Measurements from ENCODE around the gene THSD4.
"Not testable (repeated sequence)": the region's sequence is repeated elsewhere in the genome, so short reads cannot be mapped to it uniquely, and the experiment has no call there.

The THSD4 gene

GRCh38 chr15:71170163-71170562, 54.9 kb downstream of the THSD4 start:
- Histone ChIP-seq H3K4me1 (ENCODE audit: low read length) (no peaks in the 10 kb centered on the region), H4K20me1 (ENCODE audit: insufficient read depth, low read length) (no peaks in the 10 kb centered on the region), H3K9ac (ENCODE audit: low read length) (no peak overlapping the region), H2AFZ (ENCODE audit: low read depth, low read length) (no peak overlapping the region), H3K4me2 (ENCODE audit: low read length) (no peak overlapping the region), H3K27me3 (ENCODE audit: low read depth, low read length) (0 out of 2 replicates have a peak, but pooled peaks cover 5% of the 10 kb centered on the region), H3K36me3 (replicated peaks; ENCODE audit: low read depth, low read length) (no peaks in the 10 kb centered on the region), H3K27ac (ENCODE audit: low read length) (no peak overlapping the region), H3K79me2 (ENCODE audit: low read length) (no peaks in the 10 kb centered on the region), H3K4me3 (ENCODE audit: low read length) (no peak overlapping the region), H3K9me3 (ENCODE audit: insufficient read depth, low read length) (no peaks in the 10 kb centered on the region)
- TF ChIP-seq CTCF (IDR thresholded peaks at IDR 0.05; ENCODE audit: low read depth, low read length) (no peak), EZH2phosphoT487 (IDR thresholded peaks at IDR 0.05; ENCODE audit: low read depth) (no peak)

GRCh38 chr15:71171195-71171594, 55.9 kb downstream of the THSD4 start:
- H3K27ac ChIP-seq (ENCODE audit: low read length) = no peak overlapping the region
- no peaks in the 10 kb centered on the region for H3K79me2 ChIP-seq (ENCODE audit: low read length)
- 0 out of 2 replicates have a peak, but pooled peaks cover 5% of the 10 kb centered on the region for H3K27me3 ChIP-seq (ENCODE audit: low read depth, low read length)
- H2AFZ ChIP-seq (ENCODE audit: low read depth, low read length) = no peak overlapping the region
- no peak overlapping the region for H3K4me2 ChIP-seq (ENCODE audit: low read length)
- no peak overlapping the region for H3K9ac ChIP-seq (ENCODE audit: low read length)
- no peaks in the 10 kb centered on the region for H3K36me3 ChIP-seq (replicated peaks; ENCODE audit: low read depth, low read length)
- H3K4me3 ChIP-seq (ENCODE audit: low read length) = no peak overlapping the region
- TF ChIP-seq EZH2phosphoT487 (IDR thresholded peaks at IDR 0.05; ENCODE audit: low read depth) (no peak), CTCF (IDR thresholded peaks at IDR 0.05; ENCODE audit: low read depth, low read length) (no peak)
- no peaks in the 10 kb centered on the region for H3K9me3 ChIP-seq (ENCODE audit: insufficient read depth, low read length)
- H3K4me1 ChIP-seq (ENCODE audit: low read length) = no peaks in the 10 kb centered on the region
- no peaks in the 10 kb centered on the region for H4K20me1 ChIP-seq (ENCODE audit: insufficient read depth, low read length)

GRCh38 chr15:71174360-71174759, 59.1 kb downstream of the THSD4 start:
- H3K27me3 ChIP-seq (ENCODE audit: low read depth, low read length); H4K20me1 ChIP-seq (ENCODE audit: insufficient read depth, low read length); H3K27ac ChIP-seq (ENCODE audit: low read length); H2AFZ ChIP-seq (ENCODE audit: low read depth, low read length); H3K4me3 ChIP-seq (ENCODE audit: low read length); H3K4me2 ChIP-seq (ENCODE audit: low read length); H3K79me2 ChIP-seq (ENCODE audit: low read length); H3K9ac ChIP-seq (ENCODE audit: low read length); H3K9me3 ChIP-seq (ENCODE audit: insufficient read depth, low read length); H3K36me3 ChIP-seq (replicated peaks; ENCODE audit: low read depth, low read length); H3K4me1 ChIP-seq (ENCODE audit: low read length): not testable (repeated sequence)

- Histone ChIP-seq H4K20me1 (ENCODE audit: insufficient read depth, low read length) (no peaks in the 10 kb centered on the region), H3K36me3 (replicated peaks; ENCODE audit: low read depth, low read length) (no peaks in the 10 kb centered on the region), H3K79me2 (ENCODE audit: low read length) (no peaks in the 10 kb centered on the region), H3K27ac (ENCODE audit: low read length) (no peak overlapping the region), H3K27me3 (ENCODE audit: low read depth, low read length) (peaks cover 23% of the 10 kb centered on the region), H2AFZ (ENCODE audit: low read depth, low read length) (no peak overlapping the region), H3K4me1 (ENCODE audit: low read length) (peaks cover 3% of the 10 kb centered on the region; the same call in 1 of the 2 replicates), H3K9me3 (ENCODE audit: insufficient read depth, low read length) (no peaks in the 10 kb centered on the region), H3K9ac (ENCODE audit: low read length) (no peak overlapping the region), H3K4me3 (ENCODE audit: low read length) (no peak overlapping the region), H3K4me2 (ENCODE audit: low read length) (no peak overlapping the region)
- TF ChIP-seq EZH2phosphoT487 (IDR thresholded peaks at IDR 0.05; ENCODE audit: low read depth) = no peak
- TF ChIP-seq CTCF (IDR thresholded peaks at IDR 0.05; ENCODE audit: low read depth, low read length) = no peak
Observed at GRCh38 chr15:71180986-71181853, 65.9 kb downstream of the THSD4 start.

Data from OCI-LY3 (cell line).